AG04449 (cell line): ENCODE results near the gene ICE2.

Source experiments
- CTCF ChIA-PET: fragments of 350-600 bp; formaldehyde crosslinking; extraction: SDS; loops from one replicate; lab custom pipeline; 2021; ENCODE audit warnings: antibody characterized with exemption; lab: Yijun Ruan, JAX
- POLR2A ChIA-PET: fragments of 400-600, 350-600 bp; formaldehyde crosslinking; extraction: SDS; loops from one replicate; lab custom pipeline; 2020; ENCODE audit warnings: antibody characterized with exemption, inconsistent platforms; lab: Yijun Ruan, JAX
- DNase-seq: peaks from one replicate; pipeline ENCODE4 v3.0.0-alpha.2; 2010; ENCODE audit warnings: low read depth, low spot score
- H3K4me3 ChIP-seq: 2 replicates; pipeline ENCODE4 v1.5.1; 2011; ENCODE audit warnings: low read depth, mild to moderate bottlenecking, control low read depth, low read length
- TF ChIP-seq, protein P1 (sequence below): IDR thresholded peaks from one replicate; pipeline ENCODE4 v1.5.1; 2011; ENCODE audit warnings: mild to moderate bottlenecking, moderate library complexity, low read length, control low read depth, inconsistent platforms; ENCODE audit not compliant: insufficient read depth; ENCODE audit errors: missing control alignments

The ICE2 gene

DNA sequence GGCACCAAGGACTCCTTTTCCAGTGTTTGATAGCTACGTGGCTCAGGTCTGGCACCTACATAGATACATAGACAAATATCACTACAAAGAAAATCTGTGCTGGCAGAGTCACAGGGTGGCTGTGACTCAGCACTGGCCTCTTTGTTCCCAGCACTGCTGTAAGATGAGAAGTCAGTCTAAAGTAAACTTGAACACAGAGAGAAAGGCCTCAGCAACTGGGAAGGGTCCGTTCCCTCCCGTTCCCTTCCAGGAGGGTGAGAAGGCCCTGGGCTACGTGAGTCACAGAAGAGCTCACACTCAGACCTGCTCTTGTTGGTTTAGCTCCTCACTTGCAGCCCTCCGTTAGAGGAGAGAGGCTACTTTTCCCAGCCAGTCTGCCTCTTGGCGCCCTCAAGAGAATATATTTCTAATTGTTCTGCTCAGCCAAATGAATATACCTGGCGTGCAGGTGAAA is 104.3 kb downstream of the ICE2 start:
- H3K4me3 ChIP-seq: no peak overlapping the region
- CTCF ChIA-PET: interaction anchor here (0.9 to 2.1 kb wide), 6 partner anchors 12 to 146 kb away, joined by 3 to 8 read pairs (median 4); no protein-coding TSS in a partner anchor
- DNase-seq: peak; percentile 85
- TF ChIP-seq, protein P1, sequence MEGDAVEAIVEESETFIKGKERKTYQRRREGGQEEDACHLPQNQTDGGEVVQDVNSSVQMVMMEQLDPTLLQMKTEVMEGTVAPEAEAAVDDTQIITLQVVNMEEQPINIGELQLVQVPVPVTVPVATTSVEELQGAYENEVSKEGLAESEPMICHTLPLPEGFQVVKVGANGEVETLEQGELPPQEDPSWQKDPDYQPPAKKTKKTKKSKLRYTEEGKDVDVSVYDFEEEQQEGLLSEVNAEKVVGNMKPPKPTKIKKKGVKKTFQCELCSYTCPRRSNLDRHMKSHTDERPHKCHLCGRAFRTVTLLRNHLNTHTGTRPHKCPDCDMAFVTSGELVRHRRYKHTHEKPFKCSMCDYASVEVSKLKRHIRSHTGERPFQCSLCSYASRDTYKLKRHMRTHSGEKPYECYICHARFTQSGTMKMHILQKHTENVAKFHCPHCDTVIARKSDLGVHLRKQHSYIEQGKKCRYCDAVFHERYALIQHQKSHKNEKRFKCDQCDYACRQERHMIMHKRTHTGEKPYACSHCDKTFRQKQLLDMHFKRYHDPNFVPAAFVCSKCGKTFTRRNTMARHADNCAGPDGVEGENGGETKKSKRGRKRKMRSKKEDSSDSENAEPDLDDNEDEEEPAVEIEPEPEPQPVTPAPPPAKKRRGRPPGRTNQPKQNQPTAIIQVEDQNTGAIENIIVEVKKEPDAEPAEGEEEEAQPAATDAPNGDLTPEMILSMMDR: no peak
- POLR2A ChIA-PET: interaction anchor here (0.6 to 5.8 kb wide), 6 partner anchors 12 to 24 kb away, joined by 3 to 36 read pairs (median 4); partner anchors contain the start of gene ANXA2

GRCh38 chr15:60374209-60374608 is 104.7 kb downstream of the ICE2 start:
- TF ChIP-seq, protein P1: no peak
- ChIA-PET CTCF (interaction anchor here (0.9 to 2.1 kb wide), 5 partner anchors 12 to 147 kb away, joined by 3 to 8 read pairs (median 4); no protein-coding TSS in a partner anchor), POLR2A (interaction anchor here (0.8 to 5.8 kb wide), 4 partner anchors 11 to 23 kb away, joined by 3 to 36 read pairs (median 14); no protein-coding TSS in a partner anchor)
- no peak overlapping the region for H3K4me3 ChIP-seq
- DNase-seq: no peak

GRCh38 chr15:60373745-60374144 is 105.2 kb downstream of the ICE2 start:
- TF ChIP-seq, protein P1: no peak
- CTCF ChIA-PET: interaction anchor here (1.4 kb wide), 2 partner anchors 12 to 75 kb away, joined by 4 read pairs; no protein-coding TSS in a partner anchor
- POLR2A ChIA-PET: interaction anchor here (0.6 to 5.8 kb wide), 5 partner anchors 10 to 23 kb away, joined by 3 to 36 read pairs (median 3); no protein-coding TSS in a partner anchor
- DNase-seq: no peak
- no peak overlapping the region for H3K4me3 ChIP-seq

- DNase-seq: no peak
- POLR2A ChIA-PET: interaction anchor here (0.6 to 5.8 kb wide), 5 partner anchors 10 to 22 kb away, joined by 3 to 36 read pairs (median 4); no protein-coding TSS in a partner anchor
- CTCF ChIA-PET: interaction anchor here (1.4 kb wide), 2 partner anchors 11 to 75 kb away, joined by 4 read pairs; no protein-coding TSS in a partner anchor
- no peak overlapping the region for H3K4me3 ChIP-seq
- TF ChIP-seq, protein P1: no peak
These were observed 105.6 kb downstream of the ICE2 start for GRCh38 chr15:60373327-60373726.

DNA sequence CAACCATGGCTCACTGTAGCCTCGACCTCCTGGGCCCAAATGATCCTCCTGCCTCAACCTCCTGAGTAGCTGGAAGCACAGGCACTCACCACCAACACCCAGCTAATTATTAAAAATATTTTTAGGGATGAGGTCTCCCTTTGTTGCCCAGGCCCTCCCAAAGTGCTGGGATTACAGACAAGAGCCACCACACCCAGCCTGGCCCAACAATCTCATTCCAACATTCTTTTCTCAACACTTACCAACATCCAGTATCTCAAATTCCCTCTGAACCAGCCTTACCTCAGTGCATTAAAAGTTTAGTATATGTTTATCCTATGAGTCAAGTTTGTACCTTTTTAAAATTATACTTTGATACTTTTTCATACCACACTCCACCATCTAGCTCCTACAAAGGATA is 106.2 kb downstream of the ICE2 start:
- TF ChIP-seq, protein P1: no peak
- no peak for DNase-seq
- H3K4me3 ChIP-seq: no peak overlapping the region
- ChIA-PET CTCF (interaction anchor here (1.4 kb wide), 1 partner anchor 11 kb away, joined by 4 read pairs; no protein-coding TSS in a partner anchor), POLR2A (interaction anchor here (0.7 to 5.8 kb wide), 4 partner anchors 10 to 759 kb away, joined by 3 to 36 read pairs (median 14); no protein-coding TSS in a partner anchor)

DNA sequence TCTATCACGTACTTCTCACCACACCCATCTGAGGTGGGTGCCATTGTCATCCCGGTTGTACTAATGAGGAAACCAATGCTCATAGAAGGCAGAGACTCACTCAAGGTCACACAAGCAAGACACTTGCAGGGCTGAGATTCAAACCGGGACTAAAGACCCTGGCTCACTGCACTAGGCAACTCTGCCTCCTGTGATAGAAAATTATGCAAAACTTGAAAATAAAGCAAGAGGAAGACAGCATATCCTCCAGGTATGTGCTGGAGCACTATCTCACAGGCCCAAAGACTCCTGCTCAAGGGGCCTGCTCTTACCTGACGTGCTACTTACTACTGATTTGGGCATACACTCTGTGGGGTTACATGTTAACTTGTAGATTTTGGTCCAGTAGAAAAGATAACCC is 106.7 kb downstream of the ICE2 start:
- no peak overlapping the region for H3K4me3 ChIP-seq
- CTCF ChIA-PET: interaction anchor here (1.0 to 1.4 kb wide), 2 partner anchors 10 to 71 kb away, joined by 3 to 4 read pairs; no protein-coding TSS in a partner anchor
- TF ChIP-seq, protein P1: no peak
- no peak for DNase-seq
- POLR2A ChIA-PET: interaction anchor here (0.7 to 5.8 kb wide), 5 partner anchors 9 to 759 kb away, joined by 3 to 36 read pairs (median 16); no protein-coding TSS in a partner anchor
